Inflammatory macrophage (primary cell): ENCODE measurements around the gene FSTL4.

ENCODE experiments used
- DNase-seq, 2 donors: peaks; one replicate each; pipeline ENCODE4 v3.0.0-alpha.2; 2020 to 2022
- total RNA-seq, 18 experiments: gene quantifications; one replicate each; lab custom pipeline; 2026; ENCODE audit warnings: mixed read lengths in 6 of 18, inconsistent platforms in 2 of 18; lab: John Stamatoyannopoulos, UW

The FSTL4 gene
- 0 to 0.15 (median 0.07) reads per million in 18 experiments for total RNA-seq

DNA sequence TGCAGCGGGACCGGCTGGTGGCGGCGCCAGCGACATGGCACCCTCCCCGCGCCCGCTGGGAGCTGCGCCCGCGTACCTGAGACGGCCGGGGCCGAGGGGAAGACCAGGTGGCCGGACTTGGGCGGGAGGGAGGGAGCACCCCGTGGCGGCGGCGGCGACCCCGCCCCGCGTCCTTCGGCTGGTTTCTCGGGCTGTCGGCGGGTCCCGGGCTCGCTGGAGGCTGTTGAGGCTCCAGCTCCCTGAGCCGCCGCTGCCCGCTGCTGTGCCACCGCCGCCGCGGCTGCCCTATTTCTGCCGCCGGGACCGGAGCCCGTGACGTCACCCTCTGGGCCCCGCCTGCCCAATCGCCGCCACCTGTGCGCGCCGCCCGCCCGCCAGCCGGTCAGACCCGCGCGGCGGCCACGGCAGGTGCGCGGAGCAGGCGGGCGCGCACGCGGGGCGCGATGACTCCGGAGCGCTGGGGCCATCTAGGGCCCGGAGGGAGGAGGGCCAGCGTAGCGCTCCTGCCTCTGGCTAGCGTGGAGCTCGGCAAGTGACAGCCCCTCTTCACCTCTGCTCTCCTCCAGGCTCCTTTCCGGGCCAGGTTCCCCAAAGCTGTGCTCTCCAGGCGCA, at the start of gene FSTL4:
Gene FSTL4, minus strand, starts transcription at position 293 of the 612 bp plus-strand sequence.
- no peak for DNase-seq

DNA sequence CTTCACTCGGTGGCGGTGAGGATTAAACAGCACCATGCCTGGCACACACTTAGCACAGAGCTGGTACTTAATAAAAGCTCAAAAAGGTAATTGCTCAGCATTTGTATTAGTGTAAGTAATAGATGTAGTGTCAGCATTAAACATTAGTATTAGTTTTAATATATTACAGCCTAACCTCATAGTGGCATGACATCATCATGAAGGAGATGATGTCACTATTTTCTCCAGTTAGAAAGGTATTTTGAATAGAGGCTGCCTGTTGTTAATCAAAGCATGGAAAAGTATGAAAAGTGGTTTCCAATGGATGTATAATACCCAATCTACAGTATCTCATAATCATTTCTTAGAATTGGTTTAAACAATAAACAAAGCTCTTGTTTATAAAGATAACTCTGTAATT, 49.0 kb upstream of the FSTL4 start:
- no peak for DNase-seq

DNA sequence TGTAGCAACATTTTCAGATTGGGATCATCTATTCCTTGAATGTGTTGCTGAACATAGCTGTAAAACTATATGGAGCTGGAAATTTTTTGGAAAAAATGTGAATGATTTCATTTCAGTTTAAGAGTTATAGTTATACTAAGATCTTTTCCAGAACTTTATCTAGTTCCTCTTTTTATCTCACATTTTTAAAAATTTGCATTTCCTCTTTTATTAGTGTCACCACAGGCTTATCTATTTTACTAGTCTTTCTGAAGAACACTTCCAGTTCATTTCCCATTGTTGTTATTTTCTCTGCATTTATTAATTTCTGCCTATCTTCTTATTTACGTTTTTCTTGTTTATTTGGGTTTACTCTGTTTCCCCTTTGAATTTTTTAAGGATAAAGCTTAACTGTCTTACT, 46.0 kb upstream of the FSTL4 start:
- peak in 1 of 2 donors; percentile 20 for DNase-seq

DNA sequence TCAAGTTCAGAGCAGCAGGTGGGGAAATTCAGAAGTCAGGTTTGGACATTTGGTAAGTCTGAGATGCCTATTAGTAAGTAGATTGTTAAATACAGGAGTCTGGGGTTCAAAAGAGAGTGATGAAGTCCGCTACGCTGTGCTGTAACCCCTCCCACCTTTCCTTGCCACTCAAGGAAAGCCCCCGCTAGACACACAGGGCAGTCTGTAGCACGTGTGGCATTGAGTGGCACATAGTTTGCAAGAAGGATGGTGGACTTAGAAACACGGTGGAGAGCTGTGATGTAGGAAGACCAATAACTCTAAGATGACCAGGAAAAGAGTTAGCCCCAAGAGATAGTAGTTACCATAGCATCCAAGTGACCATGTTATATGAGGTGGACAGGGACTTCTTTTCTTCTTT, 44.7 kb upstream of the FSTL4 start:
- DNase-seq = no peak

DNA sequence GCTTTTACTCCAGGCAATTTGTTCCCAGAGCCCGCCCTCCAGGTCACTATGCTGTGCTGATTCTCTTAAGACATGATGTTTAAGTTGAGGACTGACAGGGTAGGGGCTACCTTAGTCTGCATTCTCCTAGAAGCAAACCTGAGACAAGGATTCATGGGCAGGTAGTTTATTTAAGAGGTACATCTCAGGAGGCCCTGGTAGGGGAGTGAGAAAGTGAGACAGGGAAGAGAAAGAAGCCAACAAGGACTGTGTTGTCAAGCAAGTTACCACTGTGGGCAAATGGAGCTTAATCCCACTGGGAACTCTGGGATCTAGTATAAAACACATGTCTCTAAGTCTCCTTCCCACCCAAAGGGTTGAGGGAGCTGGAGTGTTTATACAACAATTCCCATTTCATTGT, 43.6 kb upstream of the FSTL4 start:
- no peak for DNase-seq

DNA sequence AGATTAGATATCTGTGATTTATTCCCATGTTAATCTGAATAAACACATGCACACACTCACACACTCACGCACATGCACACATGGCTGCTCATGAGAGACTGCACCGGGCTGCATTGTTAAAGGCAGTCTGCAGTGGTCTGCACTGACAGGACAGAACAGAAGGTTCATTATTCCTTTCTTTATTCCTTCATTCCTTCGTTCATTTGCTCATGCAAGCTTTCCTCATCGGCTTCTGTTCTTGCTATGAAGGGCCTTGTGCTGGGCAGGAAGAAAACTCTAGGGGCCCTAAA, 41.4 kb upstream of the FSTL4 start:
- no peak for DNase-seq

DNA sequence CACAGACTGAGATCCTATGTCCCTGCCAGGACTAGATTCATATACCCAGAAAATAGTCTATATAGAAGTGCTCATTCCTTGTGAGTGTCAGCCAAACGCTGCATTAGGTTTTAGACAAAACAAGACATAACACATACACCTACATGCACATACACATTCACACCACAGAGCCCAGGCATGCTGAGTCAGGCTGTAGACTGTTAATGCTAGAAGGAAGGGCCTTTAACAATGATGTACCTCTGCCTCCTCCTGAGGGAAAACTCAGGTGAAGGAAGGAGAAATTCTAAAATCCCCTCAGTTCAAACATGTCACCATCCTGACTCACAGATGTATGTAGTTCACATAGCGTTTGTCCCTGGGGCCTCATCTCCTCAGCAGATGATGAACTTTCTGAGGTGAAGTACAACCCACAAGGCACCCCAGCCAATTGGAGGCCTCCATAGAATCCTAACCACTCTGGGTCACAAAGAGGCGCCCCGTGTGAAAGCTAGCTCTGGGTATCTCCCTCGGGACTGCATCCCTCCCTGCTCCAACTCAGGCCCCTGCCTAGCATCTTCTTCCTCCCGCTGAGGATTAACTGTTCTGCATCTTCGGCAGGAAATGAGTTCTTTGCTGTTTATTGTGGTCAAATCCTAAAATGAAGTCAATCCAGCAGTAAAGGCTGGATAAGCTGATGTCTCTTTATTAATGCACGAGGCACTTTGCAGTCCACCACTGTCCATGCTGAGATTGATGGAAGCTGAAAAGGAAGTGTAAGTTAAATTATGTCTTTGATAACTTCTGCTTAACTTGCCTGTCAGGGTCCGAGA, 40.8 kb upstream of the FSTL4 start:
- DNase-seq = no peak

DNA sequence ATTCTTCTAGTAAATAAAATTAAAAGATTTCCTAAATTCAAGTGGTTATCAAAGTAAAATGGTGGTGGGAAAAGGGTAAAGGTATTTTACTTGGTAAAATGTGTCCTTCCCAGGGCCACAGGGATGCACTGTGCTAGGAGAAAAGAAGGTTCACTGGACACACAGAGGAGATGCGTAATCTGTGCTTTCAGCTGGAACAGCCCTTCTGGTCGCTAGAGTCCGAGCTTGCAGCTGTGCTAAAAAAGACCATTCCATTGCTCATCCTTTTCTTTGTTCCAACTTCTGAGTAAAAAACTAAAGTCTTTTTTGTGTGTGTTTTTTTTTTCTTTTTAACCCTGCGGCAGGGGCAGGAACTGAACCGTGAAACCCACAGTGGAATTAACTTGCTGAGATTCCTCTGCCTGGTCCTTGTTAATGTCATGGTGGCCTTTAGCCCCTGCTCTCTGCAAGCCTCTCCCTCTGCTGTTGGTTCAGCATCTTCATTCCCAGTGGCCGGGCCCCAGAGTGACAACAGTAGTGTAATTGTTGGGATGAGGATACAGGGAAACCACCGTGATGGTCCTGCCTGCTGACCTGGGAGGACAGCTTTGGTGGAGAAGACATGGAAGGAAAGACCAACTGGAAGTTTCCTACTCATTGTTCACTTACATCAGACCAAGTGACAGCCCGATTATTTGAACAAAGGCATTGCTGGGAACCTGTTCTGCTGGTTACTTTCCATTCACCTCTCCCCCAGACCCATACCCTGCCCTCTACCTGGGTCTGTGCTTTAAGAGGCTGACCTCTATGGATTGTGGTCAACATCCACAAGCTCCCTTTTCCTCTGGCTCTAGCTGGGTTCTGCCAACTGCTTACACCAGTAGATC, 31.9 kb upstream of the FSTL4 start:
- no peak for DNase-seq

DNA sequence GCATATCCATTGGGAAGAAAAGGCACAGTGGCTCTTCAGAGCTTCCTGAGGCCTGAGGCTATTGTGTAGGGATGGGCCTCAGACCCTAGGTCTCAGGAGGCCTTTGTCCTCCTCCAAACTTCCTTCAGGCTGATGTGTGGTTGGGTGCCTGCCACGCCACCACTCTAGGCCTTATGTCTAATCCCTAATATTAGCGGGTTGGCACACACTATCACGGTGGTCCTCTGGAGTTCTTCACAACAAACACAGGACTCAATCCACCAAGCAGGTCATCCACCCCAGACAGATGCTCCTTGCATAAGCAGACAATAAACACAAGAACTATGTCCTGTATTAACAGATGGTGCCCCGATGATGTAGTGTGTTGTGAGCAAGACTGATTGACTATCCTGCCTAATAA, 31.0 kb upstream of the FSTL4 start:
- no peak for DNase-seq

DNA sequence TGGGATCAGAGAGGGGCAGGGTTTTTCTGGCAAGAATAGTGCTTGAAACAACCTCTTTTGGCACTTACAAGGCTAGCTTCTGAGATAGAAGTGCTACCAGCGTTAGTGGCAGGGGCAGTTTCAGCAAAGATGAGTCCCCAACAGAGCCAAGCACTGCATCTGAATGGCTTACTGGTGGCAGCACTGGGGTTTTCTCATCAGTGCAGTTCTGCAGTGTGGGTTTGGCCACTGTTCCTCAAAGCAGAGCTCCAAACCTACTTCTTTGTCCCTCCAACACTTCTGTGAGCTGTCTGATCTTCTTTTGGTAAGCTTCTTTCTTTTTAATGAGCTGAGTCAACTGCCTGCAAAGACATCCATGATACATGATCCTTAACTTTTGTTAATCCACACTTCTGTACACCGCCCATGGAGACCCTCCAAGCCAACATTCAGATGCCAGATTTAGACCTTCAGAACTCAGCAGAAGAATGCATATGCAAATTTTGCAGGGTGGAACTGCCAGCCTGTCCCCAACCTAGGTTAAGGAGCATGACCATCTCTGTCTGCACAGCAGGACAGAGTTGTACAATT, 29.9 kb upstream of the FSTL4 start:
- no peak for DNase-seq

DNA sequence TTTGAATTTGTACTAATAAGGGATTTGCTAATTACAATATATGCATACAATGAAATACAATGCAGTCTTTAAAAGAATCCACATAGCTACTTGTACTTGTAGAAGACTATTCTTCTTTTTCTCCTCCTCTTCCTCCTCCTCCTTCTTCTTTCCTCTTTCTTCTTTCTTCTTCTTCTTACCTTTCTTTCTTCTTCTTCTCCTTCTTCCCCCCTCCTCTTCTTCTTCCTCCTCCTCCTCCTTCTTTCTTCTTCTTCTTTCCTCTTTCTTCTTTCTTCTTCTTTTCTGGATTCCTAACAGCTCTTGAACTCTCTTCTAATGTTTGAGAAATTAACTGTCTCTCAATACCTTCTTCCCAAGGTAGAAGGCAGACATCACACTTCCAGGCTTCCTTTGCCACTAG, 29.3 kb upstream of the FSTL4 start:
- DNase-seq = no peak

DNA sequence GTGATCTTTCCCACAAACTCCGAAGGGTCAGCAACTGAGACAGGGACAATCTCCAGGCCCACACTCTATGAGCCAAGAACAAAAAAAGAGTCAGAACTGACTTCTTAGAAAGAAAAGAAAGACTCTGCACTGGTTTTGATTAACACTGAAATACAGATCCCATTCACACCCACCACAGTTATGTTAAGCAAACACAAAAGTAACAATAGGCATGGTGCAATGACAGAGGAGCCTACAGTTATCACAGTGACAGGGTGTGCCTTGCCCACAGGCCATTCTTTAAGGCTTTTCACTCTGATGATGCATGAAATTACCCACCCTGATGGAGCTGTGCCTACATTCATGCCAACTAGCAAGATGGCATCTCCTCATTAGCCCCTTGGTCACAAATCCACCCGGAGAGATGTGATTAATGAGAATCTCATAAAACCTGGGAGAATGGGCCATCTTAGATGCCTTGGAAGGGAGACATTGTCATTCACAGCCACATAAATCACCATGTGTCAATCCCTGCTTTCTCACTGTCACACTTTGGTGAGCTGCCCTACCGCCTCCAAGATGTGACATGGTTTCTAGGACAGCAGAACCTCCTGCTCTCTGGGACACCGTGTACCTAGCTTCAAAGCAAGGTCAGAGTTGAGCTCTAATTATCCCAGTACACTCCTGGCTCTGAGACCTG, 27.6 kb upstream of the FSTL4 start:
- DNase-seq = no peak

DNA sequence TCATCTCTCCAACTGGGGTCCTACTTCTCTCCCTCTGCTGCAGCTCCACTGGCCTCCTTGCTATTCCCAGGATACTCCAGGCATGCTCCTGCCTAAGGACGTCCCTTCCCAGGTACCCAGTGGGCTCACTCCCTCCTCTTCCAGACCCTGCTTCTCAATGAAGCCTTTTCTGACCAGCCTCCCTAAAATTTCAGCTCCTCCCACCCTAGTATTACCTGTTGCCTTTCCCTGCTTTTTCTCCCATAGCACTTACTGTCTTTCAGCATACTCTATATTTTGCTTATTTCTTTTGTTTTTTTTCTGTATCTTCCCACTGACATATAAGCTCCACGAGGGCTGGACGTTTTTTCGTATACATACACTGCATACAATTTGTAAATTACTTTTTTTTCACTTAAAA, 26.1 kb upstream of the FSTL4 start:
- no peak for DNase-seq

DNA sequence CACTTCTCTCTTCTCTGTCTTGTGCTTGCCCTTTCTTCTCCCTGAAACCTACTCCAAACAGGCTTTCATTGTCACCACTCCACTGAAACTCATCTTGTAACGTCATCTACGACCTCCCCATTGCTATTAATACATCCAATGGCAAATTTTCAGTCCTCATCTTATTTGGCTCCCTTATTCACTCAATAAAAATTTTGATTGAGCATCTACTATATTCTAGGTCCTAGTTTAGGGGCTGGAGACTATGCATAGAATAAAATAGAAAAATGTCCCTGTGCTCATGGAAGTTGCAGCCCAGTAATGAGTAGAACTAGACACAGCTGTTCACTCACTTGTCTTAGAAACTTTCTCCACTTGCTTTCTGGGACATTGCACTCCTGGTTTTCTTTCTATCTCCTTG, 24.9 kb upstream of the FSTL4 start:
- no peak for DNase-seq

DNA sequence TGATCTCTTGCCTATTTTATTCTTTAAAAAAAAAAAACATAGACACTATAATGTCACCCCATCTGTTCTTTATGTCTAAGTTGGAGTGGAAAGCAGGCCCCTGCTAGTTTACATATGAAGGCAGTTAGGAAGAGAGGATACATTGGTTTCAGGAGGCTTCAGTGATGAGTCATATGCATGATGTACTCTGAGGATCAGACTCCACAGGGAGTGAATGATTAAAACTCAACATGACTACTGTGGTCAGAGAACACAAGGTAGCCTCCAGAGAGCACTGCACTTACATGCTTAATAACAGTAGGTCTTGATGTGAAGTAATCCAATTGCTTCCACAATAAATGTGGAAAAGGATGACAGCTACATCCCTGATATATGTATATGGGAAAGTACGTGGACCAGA, 22.7 kb upstream of the FSTL4 start:
- no peak for DNase-seq

DNA sequence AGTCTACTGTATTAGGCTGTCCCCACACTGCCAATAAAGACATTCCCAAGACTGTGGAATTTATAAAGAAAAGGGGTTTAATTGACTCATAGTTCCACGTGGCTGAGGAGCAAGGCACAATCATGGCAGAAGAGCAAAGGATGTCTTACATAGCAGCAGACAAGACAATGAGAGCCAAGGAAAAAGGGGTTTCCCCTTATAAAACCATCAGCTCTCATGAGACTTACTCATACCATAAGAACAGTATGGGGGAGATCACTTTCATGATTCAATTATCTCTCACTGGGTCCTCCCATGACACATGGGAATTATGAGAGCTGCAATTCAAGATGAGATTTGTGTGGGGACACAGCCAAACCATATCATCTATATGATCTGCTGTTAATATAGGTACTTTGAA, 14.8 kb upstream of the FSTL4 start:
- DNase-seq = no peak

DNA sequence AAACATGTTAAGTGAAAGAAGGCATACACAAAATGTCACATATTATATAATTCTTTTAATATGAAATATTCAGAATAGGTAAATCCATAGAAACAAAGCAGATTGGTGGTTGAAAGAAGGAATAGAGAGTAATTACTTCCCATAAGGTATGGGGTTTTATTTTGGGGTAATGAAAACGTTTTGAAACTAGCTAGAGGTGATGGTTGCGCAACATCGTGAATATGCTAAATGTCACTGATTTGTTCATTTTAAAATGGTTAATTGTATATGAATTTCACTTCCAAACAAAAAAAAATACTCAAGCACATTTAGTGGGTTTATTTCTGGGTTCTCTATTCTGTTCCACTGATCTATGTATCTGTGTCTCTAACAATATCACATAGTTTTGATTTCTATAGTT, 12.0 kb upstream of the FSTL4 start:
- no peak for DNase-seq

DNA sequence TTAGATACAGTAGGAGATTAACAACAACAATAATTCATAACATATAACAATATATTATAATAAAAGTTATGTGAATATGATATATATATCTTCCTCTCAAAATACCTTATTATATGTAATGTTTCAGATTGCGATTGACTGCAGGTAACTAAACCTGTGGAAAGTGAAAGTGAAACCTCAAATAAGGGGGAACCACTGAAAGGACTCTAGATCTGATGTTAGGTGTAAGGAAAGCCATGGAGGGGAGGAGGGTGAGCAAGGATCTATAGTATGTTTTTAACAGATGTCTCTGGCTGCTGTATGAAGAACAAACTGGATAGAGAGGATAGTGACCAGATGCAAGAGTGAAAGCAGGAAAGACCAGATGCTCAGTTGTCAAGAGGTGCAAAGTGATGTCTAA, 5.8 kb upstream of the FSTL4 start:
- no peak for DNase-seq

DNA sequence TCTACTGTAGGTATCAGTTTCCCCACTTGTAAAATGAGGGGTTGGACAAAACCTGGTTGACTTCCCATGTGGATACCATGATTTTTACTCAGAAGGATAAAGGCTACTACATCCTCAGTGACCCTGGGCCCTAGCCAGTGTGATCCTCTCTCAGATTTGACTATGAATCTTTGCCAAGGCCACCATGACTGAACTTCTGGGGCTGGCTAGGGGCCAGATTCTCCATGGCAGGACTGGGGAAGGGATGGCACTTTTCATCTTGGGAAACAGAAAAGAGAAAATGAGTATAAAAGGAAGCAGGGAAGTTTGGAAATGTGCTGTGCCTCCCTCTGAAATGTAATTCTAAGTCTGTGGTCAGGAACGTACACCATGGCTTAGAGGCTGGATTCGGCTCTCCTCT, 1.4 kb upstream of the FSTL4 start:
- DNase-seq = no peak

DNA sequence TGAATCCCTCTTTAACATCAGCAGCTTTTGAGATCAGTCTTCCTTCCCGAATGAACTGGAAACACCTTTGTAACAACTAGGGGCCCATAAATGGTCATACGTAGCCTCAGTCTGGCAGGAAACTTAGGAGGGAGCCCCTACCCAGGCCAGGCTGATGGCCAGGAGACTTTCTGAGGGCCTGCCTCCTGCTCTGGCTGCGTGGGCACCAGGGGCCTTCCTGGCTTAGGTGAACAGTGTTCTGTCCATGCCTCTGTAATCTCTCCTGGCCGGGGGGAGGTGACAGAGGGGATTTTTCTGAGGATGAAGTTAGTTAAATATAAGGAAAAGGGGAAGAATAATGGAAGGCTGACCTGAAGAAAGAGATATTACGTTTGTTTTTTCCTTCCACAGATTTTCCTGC, 843 bp upstream of the FSTL4 start:
- no peak for DNase-seq

DNA sequence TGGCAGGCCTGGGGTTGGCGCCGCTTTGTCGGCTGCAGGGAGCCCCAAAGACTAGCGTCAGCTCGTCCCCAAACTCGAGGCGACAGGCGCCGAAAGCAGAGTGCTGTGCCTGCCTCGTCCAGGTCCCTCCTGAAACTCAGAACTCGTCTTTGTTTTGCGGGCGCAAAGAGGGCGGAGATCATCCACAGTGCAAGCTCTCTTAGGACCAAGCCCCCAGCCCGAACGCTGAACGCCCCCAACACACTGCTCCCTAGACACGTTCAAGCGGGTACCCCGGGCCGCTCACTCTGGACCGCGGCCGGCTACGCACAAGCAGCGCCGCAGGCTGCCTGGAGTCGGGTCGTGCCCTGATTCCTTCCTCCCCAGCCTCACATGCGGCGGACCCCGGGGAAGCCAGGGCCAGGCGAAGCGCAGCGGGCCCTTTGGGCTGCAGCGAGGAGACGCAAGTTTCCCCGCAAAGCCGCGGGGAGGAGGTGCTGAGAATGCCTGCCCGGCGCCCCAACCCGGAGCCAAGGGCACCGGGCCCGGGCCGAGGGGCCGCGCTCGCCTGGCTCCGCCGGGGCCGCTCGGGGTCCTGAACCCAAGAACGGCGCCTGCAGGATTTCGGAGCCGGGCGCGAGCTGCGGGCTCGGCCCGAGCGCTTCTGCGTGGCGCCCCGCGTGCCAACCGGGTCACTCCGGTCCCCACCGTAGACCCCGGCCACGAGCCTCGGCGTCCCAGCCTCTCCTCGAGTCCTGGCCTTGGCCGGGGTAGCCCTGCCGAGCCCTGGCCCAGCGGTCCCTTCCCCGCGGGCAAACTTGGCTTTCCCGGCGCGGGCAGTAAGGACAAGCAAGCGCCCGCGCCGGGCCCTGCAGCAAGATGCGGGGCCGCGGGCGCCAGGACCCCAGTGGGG, 738 bp downstream of the FSTL4 start:
- no peak for DNase-seq
